GM18519 (cell line): Measurements from ENCODE around the gene COL23A1.

ENCODE experiments used
- ATAC-seq: cut with Tn5 transposase; IDR thresholded peaks from one replicate; pipeline ENCODE4 v1.9.1; 2021; ENCODE audit warnings: mild to moderate bottlenecking, moderate library complexity; ENCODE audit not compliant: unreplicated experiment, low FRiP score

The COL23A1 gene

GRCh38 chr5:178536541-178537466 lies 53.4 kb downstream of the COL23A1 start:
- no peak for ATAC-seq

GRCh38 chr5:178535299-178536175 lies 54.7 kb downstream of the COL23A1 start:
- no peak for ATAC-seq

- ATAC-seq: no peak
Observed at GRCh38 chr5:178533136-178533535, 57.1 kb downstream of the COL23A1 start.

- ATAC-seq: no peak
Observed at GRCh38 chr5:178532666-178533065, 57.5 kb downstream of the COL23A1 start.

- ATAC-seq: no peak
Observed at GRCh38 chr5:178532236-178532635, 58.0 kb downstream of the COL23A1 start.

GRCh38 chr5:178531786-178532185 lies 58.4 kb downstream of the COL23A1 start:
- ATAC-seq: no peak

- no peak for ATAC-seq
Observed at GRCh38 chr5:178530526-178530925, 59.7 kb downstream of the COL23A1 start.

- no peak for ATAC-seq
Observed at GRCh38 chr5:178529080-178529479, 61.1 kb downstream of the COL23A1 start.

GRCh38 chr5:178527458-178528307 lies 62.5 kb downstream of the COL23A1 start:
- ATAC-seq: no peak

- no peak for ATAC-seq
Observed at GRCh38 chr5:178526773-178527457, 63.3 kb downstream of the COL23A1 start.

- ATAC-seq: no peak
Observed at GRCh38 chr5:178525906-178526732, 64.1 kb downstream of the COL23A1 start.

- no peak for ATAC-seq
Observed at GRCh38 chr5:178524093-178524882, 65.9 kb downstream of the COL23A1 start.

- no peak for ATAC-seq
Observed at GRCh38 chr5:178522361-178522760, 67.8 kb downstream of the COL23A1 start.

GRCh38 chr5:178520851-178521250 lies 69.3 kb downstream of the COL23A1 start:
- ATAC-seq: no peak

GRCh38 chr5:178519804-178520203 lies 70.4 kb downstream of the COL23A1 start:
- no peak for ATAC-seq

- ATAC-seq: no peak
Observed at GRCh38 chr5:178519155-178519554, 71.0 kb downstream of the COL23A1 start.

- ATAC-seq: no peak
Observed at GRCh38 chr5:178516504-178517235, 73.5 kb downstream of the COL23A1 start.
